ENCODE measurements around the gene ADD1.
"Not testable (repeated sequence)": the region's sequence is repeated elsewhere in the genome, so short reads cannot be mapped to it uniquely, and the experiment has no call there.

Gene ADD1

GRCh38 chr4:2886161-2886560 lies 42.5 kb downstream of the ADD1 start:
- DNase-seq (ENCODE audit: low read depth), result no peak

- no peak for DNase-seq (ENCODE audit: low read depth)
Observed at GRCh38 chr4:2886622-2887021, 43.0 kb downstream of the ADD1 start.

DNA sequence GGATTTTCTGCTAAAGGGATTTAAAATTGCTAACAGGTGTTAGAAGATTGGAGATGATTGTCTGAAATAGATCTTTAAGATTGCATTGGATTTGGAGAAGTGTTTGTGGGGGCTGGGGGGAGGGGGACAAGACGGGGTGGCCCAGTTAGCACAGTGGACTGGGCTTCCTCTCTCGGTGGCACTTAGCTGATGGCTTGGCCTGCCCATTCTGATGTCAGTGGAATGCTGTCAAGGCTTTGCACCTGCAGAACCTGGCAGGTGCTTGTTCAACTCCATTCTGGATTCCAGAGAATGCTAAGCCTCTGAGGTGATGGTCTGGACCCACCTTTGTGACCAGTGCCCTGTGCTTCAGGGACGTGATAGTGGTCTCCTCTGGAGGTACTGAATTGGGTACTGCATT lies 43.7 kb downstream of the ADD1 start:
- no peak for DNase-seq (ENCODE audit: low read depth)

DNA sequence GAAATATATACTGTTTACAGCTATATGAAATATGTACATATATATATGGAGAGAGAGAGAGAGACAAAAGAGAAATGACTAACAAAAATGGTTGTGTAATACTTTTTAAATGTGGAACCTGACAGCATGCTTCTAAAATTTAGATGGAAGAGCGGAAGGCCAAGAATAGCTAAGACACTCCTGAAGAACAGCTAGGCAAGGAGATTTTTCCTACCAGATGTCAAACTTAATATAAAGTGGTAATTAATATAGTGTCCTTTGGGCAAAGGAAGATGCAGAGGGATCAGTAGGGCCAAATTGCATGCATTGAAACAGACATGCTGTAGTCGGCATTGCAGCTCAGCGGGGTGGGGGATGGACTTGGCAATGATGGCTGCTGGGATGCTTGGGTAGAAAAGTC lies 45.2 kb downstream of the ADD1 start:
- no peak for DNase-seq (ENCODE audit: low read depth)

DNA sequence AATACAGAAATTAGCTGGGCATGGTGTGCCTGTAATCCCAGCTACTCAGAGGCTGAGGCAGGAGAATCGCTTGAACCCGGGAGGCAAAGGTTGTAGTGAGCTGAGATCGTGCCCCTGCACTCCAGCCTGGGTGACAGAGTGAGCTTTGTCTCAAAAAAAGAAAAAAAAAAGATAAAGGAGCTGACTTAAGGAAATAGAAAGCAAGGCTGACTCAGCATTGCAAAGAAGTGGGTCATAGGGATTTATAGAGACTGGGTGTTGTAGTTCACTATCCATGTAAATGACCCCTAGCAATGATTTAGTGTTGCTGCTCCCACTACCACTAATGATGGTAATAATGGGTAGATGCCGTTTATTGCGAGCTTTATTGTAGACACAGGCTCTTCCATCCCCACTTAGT lies 47.6 kb downstream of the ADD1 start:
- no peak for DNase-seq (ENCODE audit: low read depth)

- DNase-seq (ENCODE audit: low read depth), result no peak
Observed at GRCh38 chr4:2893772-2894171, 50.1 kb downstream of the ADD1 start.

DNA sequence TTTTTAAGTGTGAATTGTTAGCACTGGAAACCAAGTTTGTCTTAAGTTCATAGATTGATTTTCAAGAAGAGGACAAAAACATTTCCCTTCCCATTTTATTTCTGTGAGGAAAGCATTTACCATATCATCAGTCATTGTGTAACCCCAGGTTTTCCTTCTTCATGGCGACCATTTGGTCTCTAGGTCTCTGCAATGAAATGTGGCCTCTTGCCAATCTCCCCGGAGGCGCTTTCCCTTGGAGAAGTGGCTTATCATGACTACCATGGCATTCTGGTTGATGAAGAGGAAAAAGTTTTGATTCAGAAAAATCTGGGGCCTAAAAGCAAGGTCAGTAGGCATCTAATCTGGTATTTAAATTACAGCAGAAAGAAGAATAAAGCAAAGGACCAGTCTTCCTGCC lies 54.4 kb downstream of the ADD1 start:
- no peak for DNase-seq (ENCODE audit: low read depth)

GRCh38 chr4:2900741-2901140 lies 57.1 kb downstream of the ADD1 start:
- no peak for DNase-seq (ENCODE audit: low read depth)

DNA sequence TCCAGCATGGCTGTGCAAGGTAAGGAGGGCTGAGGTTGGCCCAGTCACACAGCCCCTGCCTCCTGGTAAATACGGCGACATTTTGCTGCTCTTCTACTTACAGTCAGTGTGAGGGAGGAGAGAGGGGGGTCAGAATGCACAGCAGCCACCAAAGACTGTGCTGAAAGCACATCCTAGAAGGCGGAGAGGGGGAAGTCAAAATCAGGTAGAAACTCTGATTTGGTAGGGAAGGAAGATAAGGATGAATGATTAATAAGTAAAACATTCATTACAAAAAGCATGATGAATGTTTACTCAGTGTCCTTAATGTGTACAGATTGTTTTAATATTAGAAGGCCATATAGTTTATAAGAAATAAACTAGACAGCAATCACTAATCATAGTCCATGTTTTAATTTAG lies 57.5 kb downstream of the ADD1 start:
- DNase-seq (ENCODE audit: low read depth), result no peak

GRCh38 chr4:2902126-2902525 lies 58.5 kb downstream of the ADD1 start:
- DNase-seq (ENCODE audit: low read depth), result no peak

GRCh38 chr4:2905544-2905943 lies 61.9 kb downstream of the ADD1 start:
- DNase-seq (ENCODE audit: low read depth), result no peak

DNA sequence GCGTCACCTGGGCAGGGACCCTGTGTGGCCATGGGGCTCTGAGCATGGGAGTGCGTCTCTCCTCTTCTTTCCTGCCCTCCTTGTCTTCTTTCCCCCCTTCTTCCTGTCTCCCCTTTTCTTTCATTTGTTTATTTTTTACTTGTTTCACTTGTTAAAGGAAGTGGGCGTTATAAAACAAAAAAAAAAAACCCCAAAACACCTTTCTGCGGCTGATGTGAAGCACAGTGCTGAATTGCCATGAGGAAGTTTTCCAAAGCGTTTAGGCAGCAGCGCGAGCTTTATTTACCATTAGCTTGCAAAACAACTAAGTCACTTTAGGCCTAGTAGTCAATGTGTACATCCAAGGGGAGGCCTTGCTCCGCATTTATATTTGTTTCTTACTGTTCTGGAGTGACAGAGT lies 62.6 kb downstream of the ADD1 start:
- DNase-seq (ENCODE audit: low read depth), result no peak

DNA sequence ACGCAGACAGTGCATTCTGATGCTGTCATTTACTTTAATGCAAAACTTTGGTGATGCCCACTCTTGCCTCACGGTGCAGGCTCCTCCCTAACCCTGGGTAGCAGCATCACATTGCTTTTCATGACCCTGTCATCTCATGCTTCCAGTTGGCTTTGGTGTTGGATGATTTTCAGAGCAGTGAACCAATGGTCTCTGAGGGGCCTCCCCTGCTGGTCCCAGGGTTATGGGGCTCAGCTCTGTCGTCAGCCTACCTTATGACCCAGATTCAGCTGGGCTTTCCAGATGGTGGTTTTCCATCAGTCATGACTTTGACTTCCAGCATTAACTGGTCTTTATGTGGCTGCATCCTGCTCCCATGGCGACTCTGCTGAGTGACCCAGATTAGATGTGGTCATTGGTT lies 63.6 kb downstream of the ADD1 start:
- DNase-seq (ENCODE audit: low read depth), result no peak

GRCh38 chr4:2907706-2908293 lies 64.2 kb downstream of the ADD1 start:
- no peak for DNase-seq (ENCODE audit: low read depth)

DNA sequence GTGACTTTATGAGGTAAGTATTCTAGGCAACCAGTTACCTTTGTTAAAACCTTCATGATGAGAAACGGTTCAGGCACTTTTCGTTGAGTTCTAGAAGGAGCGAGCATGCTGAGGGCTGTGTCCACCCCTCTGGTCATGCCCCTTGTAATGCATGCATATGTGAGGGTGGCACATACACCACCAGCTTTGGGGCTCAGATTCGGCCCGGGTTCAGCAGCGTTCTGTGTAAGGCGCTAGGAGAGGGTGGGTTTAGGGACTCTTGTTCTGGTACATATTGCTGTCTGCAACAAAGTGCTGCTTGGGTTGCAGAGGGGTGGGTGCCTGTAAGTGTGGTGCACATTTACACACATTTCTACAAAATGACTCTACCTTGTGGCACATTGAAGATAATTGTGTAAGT lies 65.0 kb downstream of the ADD1 start:
- no peak for DNase-seq (ENCODE audit: low read depth)

DNA sequence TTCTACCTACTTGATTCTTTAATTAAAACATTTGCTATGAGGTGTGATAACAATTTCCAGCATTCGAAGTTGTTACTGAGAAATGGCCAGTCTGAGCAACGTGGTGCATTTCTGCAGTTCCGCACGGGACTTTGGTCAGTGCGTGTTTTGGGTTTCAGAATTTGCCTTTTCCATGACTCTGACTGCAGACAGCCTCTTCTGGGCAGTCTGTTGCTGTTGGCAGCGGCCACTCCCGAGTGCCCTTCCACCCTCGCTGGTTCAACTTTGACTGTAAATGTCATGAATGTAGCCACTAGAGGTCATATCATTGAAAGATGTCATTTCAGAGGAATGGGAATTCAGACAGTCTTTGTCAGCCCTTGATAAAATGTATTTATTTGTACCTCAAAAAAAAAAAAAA lies 65.9 kb downstream of the ADD1 start:
- no peak for DNase-seq (ENCODE audit: low read depth)

DNA sequence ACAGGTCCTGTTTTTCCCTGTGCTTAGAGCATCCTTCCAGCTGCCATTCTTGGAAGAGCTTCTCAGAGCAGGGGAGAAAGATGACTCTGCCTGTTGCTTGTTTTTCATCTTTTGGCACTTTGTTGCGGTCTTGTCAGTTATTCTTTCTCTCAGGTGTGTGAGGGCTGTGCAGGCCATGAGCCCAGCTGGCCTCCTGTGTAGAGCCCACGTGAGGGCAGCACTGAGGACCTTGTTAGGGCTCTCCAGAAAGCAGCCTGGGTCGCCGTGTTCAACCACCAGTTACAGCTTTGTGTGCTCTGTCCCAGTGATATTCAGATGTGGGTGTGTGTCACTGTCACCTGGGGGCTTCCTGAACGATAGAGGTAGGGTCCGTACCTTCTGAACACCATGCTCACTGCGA lies 66.8 kb downstream of the ADD1 start:
- no peak for DNase-seq (ENCODE audit: low read depth)

DNA sequence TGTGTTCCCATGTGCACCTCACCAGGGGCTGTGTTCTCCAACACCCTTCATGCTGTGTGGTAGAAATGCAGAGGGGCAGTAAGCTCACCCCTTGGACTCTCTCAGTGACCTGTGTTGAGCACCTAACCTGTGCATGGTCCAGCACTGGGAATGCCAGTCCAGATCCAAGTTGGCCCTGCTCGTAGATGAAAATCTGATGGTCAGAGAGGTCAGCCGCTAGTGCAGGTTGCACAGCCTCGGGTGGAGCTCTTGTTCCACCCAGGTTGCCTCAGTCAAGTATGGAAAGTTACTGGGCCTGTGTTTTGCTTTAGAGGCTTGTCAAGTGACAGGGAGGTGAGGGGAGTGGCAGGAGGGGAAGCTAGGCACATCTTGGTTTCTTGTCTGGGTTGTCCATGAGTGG lies 68.2 kb downstream of the ADD1 start:
- DNase-seq (ENCODE audit: low read depth), result no peak

GRCh38 chr4:2913168-2913567 lies 69.5 kb downstream of the ADD1 start:
- DNase-seq (ENCODE audit: low read depth), result no peak

- DNase-seq (ENCODE audit: low read depth), result no peak
Observed at GRCh38 chr4:2914256-2915126, 70.8 kb downstream of the ADD1 start.

GRCh38 chr4:2915789-2916188 lies 72.1 kb downstream of the ADD1 start:
- no peak for DNase-seq (ENCODE audit: low read depth)

DNA sequence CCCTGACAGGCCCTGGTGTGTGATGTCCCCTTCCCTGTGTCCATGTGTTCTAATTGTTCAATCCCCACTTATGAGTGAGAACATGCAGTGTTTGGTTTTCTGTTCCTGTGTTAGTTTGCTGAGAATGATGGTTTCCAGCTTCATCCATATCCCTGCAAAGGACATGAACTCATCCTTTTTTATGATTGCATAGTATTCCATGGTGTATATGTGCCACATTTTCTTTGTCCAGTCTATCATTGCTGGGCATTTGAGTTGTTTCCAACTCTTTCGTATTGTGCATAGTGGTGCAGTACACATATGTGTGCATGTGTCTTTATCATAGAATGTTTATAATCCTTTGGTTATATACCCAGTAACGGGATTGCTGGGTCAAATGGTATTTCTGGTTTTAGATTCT lies 73.1 kb downstream of the ADD1 start:
- not testable (repeated sequence) for DNase-seq (ENCODE audit: low read depth)

- not testable (repeated sequence) for DNase-seq (ENCODE audit: low read depth)
Observed at GRCh38 chr4:2918300-2918699, 74.7 kb downstream of the ADD1 start.

GRCh38 chr4:2918714-2919113 lies 75.1 kb downstream of the ADD1 start:
- not testable (repeated sequence) for DNase-seq (ENCODE audit: low read depth)
